H1 (cell line): ENCODE data around the gene PPP6R1. TPM values are rescaled to one million over a fixed set of nuclear protein-coding genes. Genes with fewer than 3 reads are reported as not detected.

Experiments used
- CTCF ChIA-PET: fragments of 300-600 bp; sonication (Branson Sonifier 250); formaldehyde crosslinking; loops from one replicate; lab custom pipeline; 2021; ENCODE audit not compliant: partially characterized antibody; lab: Charles Lee
- POLR2A ChIA-PET: fragments of 300-600 bp; sonication (Branson Sonifier 250); formaldehyde crosslinking; loops from one replicate; lab custom pipeline; 2021; ENCODE audit warnings: inconsistent platforms; ENCODE audit not compliant: partially characterized antibody; lab: Charles Lee
- DNase-seq, 2 experiments: peaks; one replicate each; pipeline versions ENCODE4 v3.0.0 to v3.0.0-alpha.2; 2010 to 2022; ENCODE audit warnings: low spot score in 2 of 2, low read depth in 1 of 2, mixed read lengths in 1 of 2
- FAIRE-seq: peaks from 2 replicates; lab custom pipeline; 2011; peaks lifted over from hg19 to GRCh38; lab: Jason Lieb, UNC
- H2AFZ ChIP-seq: 2 replicates; pipeline ENCODE4 v1.8.1; 2012; ENCODE audit warnings: low read length, inconsistent platforms
- H2AK5ac ChIP-seq: 2 replicates; pipeline ENCODE4 v1.6.1; 2013; ENCODE audit warnings: low read depth, low read length
- H2BK120ac ChIP-seq: replicated peaks from 2 replicates; pipeline ENCODE3; 2013; ENCODE audit warnings: low read depth, low read length, inconsistent platforms
- H2BK12ac ChIP-seq: 2 replicates; pipeline ENCODE4 v1.6.1; 2013; ENCODE audit warnings: low read depth, low read length
- H2BK15ac ChIP-seq: 2 replicates; pipeline ENCODE4 v1.6.1; 2013; ENCODE audit warnings: low read length
- H2BK20ac ChIP-seq: 2 replicates; pipeline ENCODE4 v1.6.1; 2013; ENCODE audit warnings: low read length
- H2BK5ac ChIP-seq: 2 replicates; pipeline ENCODE4 v1.6.1; 2013; ENCODE audit warnings: low read depth, low read length
- H3K14ac ChIP-seq: 2 replicates; pipeline ENCODE4 v1.6.1; 2013; ENCODE audit warnings: inconsistent platforms; ENCODE audit not compliant: insufficient read length
- H3K18ac ChIP-seq: 2 replicates; pipeline ENCODE4 v1.6.1; 2013; ENCODE audit warnings: low read length; ENCODE audit errors: extremely low read depth
- H3K23ac ChIP-seq: 2 replicates; pipeline ENCODE4 v1.6.1; 2013; ENCODE audit warnings: inconsistent platforms; ENCODE audit not compliant: insufficient read length
- H3K23me2 ChIP-seq: 2 replicates; pipeline ENCODE4 v1.6.1; 2013; ENCODE audit warnings: low read depth, low read length
- H3K27ac ChIP-seq: 2 replicates; pipeline ENCODE4 v1.6.1; 2011; ENCODE audit warnings: low read depth, low read length, inconsistent platforms
- H3K27me3 ChIP-seq, 4 experiments: replicated peaks in 1 of 4; 1 replicate in 1 of 4; 2 replicates in 3 of 4; pipeline versions ENCODE4 v1.6.1 to v1.8.1; 2011 to 2013; ENCODE audit warnings: low read length in 3 of 4, mild to moderate bottlenecking in 3 of 4, inconsistent platforms in 2 of 4, mixed read lengths in 2 of 4, moderate library complexity in 1 of 4; ENCODE audit not compliant: control insufficient read depth in 3 of 4, insufficient read depth in 3 of 4; ENCODE audit errors: extremely low read depth in 1 of 4
- H3K36me3 ChIP-seq, 4 experiments: 2 replicates each; pipeline versions ENCODE4 v1.6.1 to v1.8.1; 2011 to 2013; ENCODE audit warnings: mild to moderate bottlenecking in 4 of 4, low read length in 3 of 4, moderate library complexity in 2 of 4, control low read depth in 1 of 4, inconsistent platforms in 1 of 4; ENCODE audit not compliant: insufficient read depth in 4 of 4, control insufficient read depth in 2 of 4
- H3K4ac ChIP-seq: replicated peaks from 2 replicates; pipeline ENCODE3; 2013; ENCODE audit warnings: low read length, low read depth, mixed read lengths, inconsistent platforms; ENCODE audit not compliant: insufficient read length
- H3K4me1 ChIP-seq, 4 experiments: replicated peaks in 1 of 4; 1 replicate in 1 of 4; 2 replicates in 3 of 4; pipeline versions ENCODE4 v1.6.1 to v1.8.1; 2011 to 2013; ENCODE audit warnings: low read length in 3 of 4, inconsistent platforms in 2 of 4, mixed read lengths in 1 of 4; ENCODE audit not compliant: insufficient read depth in 4 of 4, control insufficient read depth in 3 of 4
- H3K4me2 ChIP-seq, 2 experiments: 2 replicates each; pipeline versions ENCODE4 v1.6.1 to v1.8.1; 2011 to 2013; ENCODE audit warnings: low read depth in 2 of 2, low read length in 2 of 2, control low read depth in 1 of 2, inconsistent platforms in 1 of 2, mild to moderate bottlenecking in 1 of 2; ENCODE audit not compliant: insufficient read depth in 1 of 2
- H3K4me3 ChIP-seq, 4 experiments: fragments of 200-600, 300-600 bp in 1 of 4; sonication (generic), shearing (Covaris generic), sonication (Bioruptor Twin) in 1 of 4; 2 replicates each; pipeline versions ENCODE4 v1.5.1 to v1.8.1; 2011 to 2016; ENCODE audit warnings: low read length in 4 of 4, low read depth in 3 of 4, control low read depth in 2 of 4, inconsistent platforms in 2 of 4, mild to moderate bottlenecking in 2 of 4, mixed read lengths in 1 of 4, moderate library complexity in 1 of 4; ENCODE audit not compliant: insufficient read depth in 2 of 4; ENCODE audit errors: extremely low read depth in 1 of 4
- H3K56ac ChIP-seq: replicated peaks from 2 replicates; pipeline ENCODE3; 2013; ENCODE audit warnings: low read depth, mild to moderate bottlenecking, mixed read lengths, low read length, inconsistent platforms; ENCODE audit not compliant: insufficient read length
- H3K79me1 ChIP-seq: 2 replicates; pipeline ENCODE4 v1.6.1; 2013; ENCODE audit warnings: low read depth, low read length, control low read depth
- H3K79me2 ChIP-seq, 2 experiments: 2 replicates each; pipeline versions ENCODE4 v1.6.1 to v1.8.1; 2012 to 2013; ENCODE audit warnings: low read length in 2 of 2, mild to moderate bottlenecking in 2 of 2, inconsistent platforms in 1 of 2; ENCODE audit not compliant: insufficient read depth in 2 of 2, control insufficient read depth in 1 of 2
- H3K9ac ChIP-seq, 4 experiments: replicated peaks in 1 of 4; 1 replicate in 1 of 4; 2 replicates in 3 of 4; pipeline versions ENCODE4 v1.6.1 to v1.8.1; 2011 to 2013; ENCODE audit warnings: low read depth in 3 of 4, low read length in 3 of 4, control low read depth in 2 of 4, mild to moderate bottlenecking in 2 of 4, moderate library complexity in 2 of 4, inconsistent platforms in 1 of 4; ENCODE audit errors: extremely low read depth in 1 of 4
- H3K9me3 ChIP-seq, 2 experiments: 2 replicates each; pipeline versions ENCODE4 v1.6.1 to v1.8.1; 2012 to 2013; ENCODE audit warnings: mild to moderate bottlenecking in 2 of 2, moderate library complexity in 2 of 2, control low read depth in 1 of 2, inconsistent platforms in 1 of 2, low read depth in 1 of 2, low read length in 1 of 2, mixed read lengths in 1 of 2; ENCODE audit not compliant: insufficient read depth in 2 of 2
- H4K20me1 ChIP-seq, 2 experiments: replicated peaks in 1 of 2; 2 replicates each; pipeline versions ENCODE3 to v1.8.1; 2011 to 2013; ENCODE audit warnings: inconsistent platforms in 2 of 2, low read length in 2 of 2, mild to moderate bottlenecking in 1 of 2; ENCODE audit not compliant: insufficient read depth in 2 of 2, control insufficient read depth in 1 of 2
- H4K5ac ChIP-seq: 2 replicates; pipeline ENCODE4 v1.6.1; 2013; ENCODE audit warnings: low read length, low read depth, mixed read lengths, inconsistent platforms; ENCODE audit not compliant: insufficient read length
- H4K8ac ChIP-seq: 2 replicates; pipeline ENCODE4 v1.8.0; 2013; ENCODE audit warnings: mild to moderate bottlenecking, moderate library complexity, low read length, inconsistent platforms; ENCODE audit not compliant: insufficient read depth; ENCODE audit errors: extremely low read depth
- H4K91ac ChIP-seq: replicated peaks from 2 replicates; pipeline ENCODE3; 2013; ENCODE audit warnings: low read length, mixed read lengths, inconsistent platforms; ENCODE audit not compliant: insufficient read length
- CEBPB ChIP-seq: IDR thresholded peaks from 2 replicates; pipeline ENCODE4 v1.6.1; 2012; ENCODE audit warnings: low read depth, low read length
- CREB1 ChIP-seq: IDR thresholded peaks from 2 replicates; pipeline ENCODE4 v1.6.1; 2012; ENCODE audit warnings: inconsistent platforms
- CTBP2 ChIP-seq: IDR thresholded peaks from 2 replicates; pipeline ENCODE4 v1.7.0; 2011; ENCODE audit warnings: borderline replicate concordance, mild to moderate bottlenecking, moderate library complexity, mixed read lengths, low read length; ENCODE audit not compliant: insufficient read depth, insufficient read length
- EP300 ChIP-seq, 2 experiments: IDR thresholded peaks; 1 replicate in 1 of 2; 2 replicates in 1 of 2; pipeline ENCODE4 v1.6.1; 2011 to 2012; ENCODE audit warnings: low read depth in 2 of 2, low read length in 2 of 2, mild to moderate bottlenecking in 2 of 2, borderline replicate concordance in 1 of 2, inconsistent platforms in 1 of 2, moderate library complexity in 1 of 2
- NRF1 ChIP-seq: IDR thresholded peaks from 2 replicates; pipeline ENCODE4 v1.6.1; 2011; ENCODE audit warnings: mild to moderate bottlenecking, low read depth, low read length, improper control_type of control experiment
- RAD21 ChIP-seq, 2 experiments: IDR thresholded peaks in 1 of 2; conservative IDR thresholded peaks in 1 of 2; 2 replicates each; pipeline ENCODE4 v1.6.1; 2011; ENCODE audit warnings: low read depth in 2 of 2, low read length in 2 of 2, improper control_type of control experiment in 1 of 2, inconsistent platforms in 1 of 2, mild to moderate bottlenecking in 1 of 2, moderate library complexity in 1 of 2
- TCF12 ChIP-seq: IDR thresholded peaks from 2 replicates; pipeline ENCODE4 v1.6.1; 2011; ENCODE audit warnings: low read depth, mild to moderate bottlenecking, low read length
- USF2 ChIP-seq: IDR thresholded peaks from 2 replicates; pipeline ENCODE4 v1.6.1; 2011; ENCODE audit warnings: low read length, improper control_type of control experiment
- WGBS, 2 experiments: shearing (Covaris generic) in 1 of 2; methylation state at CpG; one replicate each; pipeline versions ENCODE4 v1.1.6 to v1.1.7; 2013 to 2015; ENCODE audit warnings: low lambda C conversion rate in 2 of 2, mixed read lengths in 2 of 2, inconsistent platforms in 1 of 2, low coverage in 1 of 2, missing lambda C conversion rate in 1 of 2; ENCODE audit not compliant: insufficient replicate concordance in 2 of 2, insufficient coverage in 1 of 2, insufficient read length in 1 of 2; ENCODE audit errors: extremely low coverage in 1 of 2, missing lambda C conversion rate in 1 of 2; 5-methylcytosine and 5-hydroxymethylcytosine counted together
- polyA plus RNA-seq, 7 experiments: library from polyadenylated mRNA; depleted of rRNA in 3 of 7; stranded (reverse) in 5 of 7; unstranded in 2 of 7; fragments of >200 nt in 5 of 7; fragments of 200-250 nt in 2 of 7; gene quantifications; 1 replicate in 5 of 7; 2 replicates in 1 of 7; 4 replicates in 1 of 7; pipeline versions ENCODE4 v1.2.1 to v1.2.3, GENCODE V29; 2011 to 2013; ENCODE audit warnings: missing spikeins in 2 of 7, mixed read lengths in 2 of 7
- total RNA-seq: library from RNA; stranded (reverse); fragmentation: NEBNext Ultra II Directional; extraction: Animal tissue kit (Norgen Biotek cat#: 25700); gene quantifications from 2 replicates; pipeline ENCODE4 v1.2.1, GENCODE V29; 2021

The PPP6R1 gene
- total and polyA plus RNA-seq, 2 of the 8 experiments (the other 6 are each of a cell fraction or from before 2014, with no cell fraction given), result 36.4 to 74.4 TPM

- Histone ChIP-seq H3K4ac (peak overlapping the region; percentile 32), H2AK5ac (no peak overlapping the region), H3K27ac (no peak overlapping the region), H3K4me2 (peak overlapping the region; percentile 36 to 55; a peak in 3 of 4 replicates), H3K56ac (no peak overlapping the region), H3K18ac (peak overlapping the region; percentile 83), H3K9ac (no peak overlapping the region), H4K5ac (no peak overlapping the region), H3K23ac (no peak overlapping the region), H3K14ac (no peak overlapping the region), H2BK120ac (no peak overlapping the region), H4K91ac (no peak overlapping the region), H3K79me2 (no peaks in the 10 kb centered on the region), H2BK20ac (no peak overlapping the region), H3K4me3 (peak overlapping the region in 2 of 4 experiments; percentile 23 to 39; a peak in 4 of 8 replicates), H3K27me3 (no peaks in the 10 kb centered on the region), H4K8ac (peak overlapping the region; percentile 77; the same call in 1 of the 2 replicates), H2AFZ (no peak overlapping the region), H3K36me3 (peaks cover 14 to 38% (median 30%) of the 10 kb centered on the region in 4 experiments), H2BK15ac (no peak overlapping the region), H2BK12ac (peak overlapping the region; percentile 80; the same call in 1 of the 2 replicates), H3K79me1 (no peaks in the 10 kb centered on the region; the same call in 1 of the 2 replicates), H3K9me3 (no peaks in the 10 kb centered on the region), H3K23me2 (peaks cover 2% of the 10 kb centered on the region; the same call in 1 of the 2 replicates), H3K4me1 (peaks cover 0 to 8% (median 3%) of the 10 kb centered on the region in 4 experiments; a peak in 3 of 7 replicates), H2BK5ac (0 out of 2 replicates have a peak overlapping the region, but pooled peaks have one; percentile 52), H4K20me1 (peaks cover 0 to 5% of the 10 kb centered on the region in 2 experiments)
- DNase-seq, result peak; percentile 73 to 100
- FAIRE-seq, result peak; percentile 55
- ChIA-PET CTCF (interaction anchor here (0.6 to 3.9 kb wide), 57 partner anchors 10 to 183 kb away, joined by 3 to 37 read pairs (median 4); partner anchors contain the start of genes GARIN5B, IL11, KMT5C and NAT14), POLR2A (interaction anchor here (0.5 to 3.8 kb wide), 20 partner anchors 8 to 104 kb away, joined by 3 to 32 read pairs (median 4); partner anchors contain the start of genes KMT5C and TMEM238)
- 27% methylated on average over 41 of the region's 42 CpGs; no CpG with 5 or more reads in 1 of the 2 experiments for WGBS, 2 experiments
- TF ChIP-seq EP300 (IDR thresholded peaks at IDR 0.05; ENCODE audit: borderline replicate concordance in 1 of 2, low read depth in 2 of 2, low read length in 2 of 2) (no peak), RAD21 (IDR thresholded peaks at IDR 0.05 in 1 of 2, conservative IDR thresholded peaks at IDR 0.05 in 1 of 2; ENCODE audit: low read depth in 2 of 2, low read length in 2 of 2) (peak; percentile 71 to 74), CEBPB (no peak), CTBP2 (no peak), TCF12 (no peak), USF2 (no peak), CREB1 (0 out of 2 replicates have a peak, but pooled peaks have one; percentile 53), NRF1 (peak; percentile 85)
Measured at GRCh38 chr19:55301459-55302317, 42.9 kb upstream of the PPP6R1 start.
